GM19467 (cell line): Measurements from ENCODE around the gene MYF6.

Experiments
- ATAC-seq: cut with Tn5 transposase; IDR thresholded peaks from one replicate; pipeline ENCODE4 v1.9.1; 2021; ENCODE audit warnings: mild to moderate bottlenecking, moderate library complexity; ENCODE audit not compliant: unreplicated experiment

Gene MYF6

GRCh38 chr12:80702889-80703805 lies 4.3 kb upstream of the MYF6 start:
- ATAC-seq = peak; percentile 72

- ATAC-seq = no peak
Observed at GRCh38 chr12:80704420-80704819, 3.0 kb upstream of the MYF6 start.

- no peak for ATAC-seq
Observed at GRCh38 chr12:80707830-80708258, 410 bp downstream of the MYF6 start.

- ATAC-seq = no peak
Observed at GRCh38 chr12:80708259-80708974, 983 bp downstream of the MYF6 start.

- ATAC-seq = no peak
Observed at GRCh38 chr12:80708975-80709328, 1.5 kb downstream of the MYF6 start.

GRCh38 chr12:80709811-80710726 lies 2.6 kb downstream of the MYF6 start:
- ATAC-seq = no peak

- ATAC-seq = no peak
Observed at GRCh38 chr12:80710727-80711449, 3.5 kb downstream of the MYF6 start.

- no peak for ATAC-seq
Observed at GRCh38 chr12:80711866-80712265, 4.4 kb downstream of the MYF6 start.

- ATAC-seq = no peak
Observed at GRCh38 chr12:80712866-80713265, 5.4 kb downstream of the MYF6 start.

GRCh38 chr12:80713419-80713818 lies 6.0 kb downstream of the MYF6 start:
- no peak for ATAC-seq

GRCh38 chr12:80714055-80714454 lies 6.6 kb downstream of the MYF6 start:
- no peak for ATAC-seq

- no peak for ATAC-seq
Observed at GRCh38 chr12:80714846-80715245, 7.4 kb downstream of the MYF6 start.

- no peak for ATAC-seq
Observed at GRCh38 chr12:80715713-80716249, 8.3 kb downstream of the MYF6 start.

- no peak for ATAC-seq
Observed at GRCh38 chr12:80716696-80717469, 9.4 kb downstream of the MYF6 start, which contains the start of gene MYF5. Gene MYF5, plus strand, starts transcription at chr12:80716912. Its CDS starts 152 bp downstream, at chr12:80717064.

- no peak for ATAC-seq
Observed at GRCh38 chr12:80717856-80718255, 10.4 kb downstream of the MYF6 start.

GRCh38 chr12:80720516-80720915 lies 13.1 kb downstream of the MYF6 start:
- ATAC-seq = no peak

GRCh38 chr12:80721326-80721725 lies 13.9 kb downstream of the MYF6 start:
- no peak for ATAC-seq

- ATAC-seq = no peak
Observed at GRCh38 chr12:80745851-80746505, 38.5 kb downstream of the MYF6 start.

GRCh38 chr12:80747800-80748199 lies 40.4 kb downstream of the MYF6 start:
- no peak for ATAC-seq
